Fibroblast of skin of left biceps (primary cell): ENCODE results near the gene MYBPC2.
"Not testable (repeated sequence)": the region's sequence is repeated elsewhere in the genome, so short reads cannot be mapped to it uniquely, and the experiment has no call there.

Experiments used
- DNase-seq, 2 experiments: peaks; one replicate each; pipeline ENCODE4 v3.0.0-alpha.2; 2013; ENCODE audit warnings: low read depth in 2 of 2

The MYBPC2 gene

DNA sequence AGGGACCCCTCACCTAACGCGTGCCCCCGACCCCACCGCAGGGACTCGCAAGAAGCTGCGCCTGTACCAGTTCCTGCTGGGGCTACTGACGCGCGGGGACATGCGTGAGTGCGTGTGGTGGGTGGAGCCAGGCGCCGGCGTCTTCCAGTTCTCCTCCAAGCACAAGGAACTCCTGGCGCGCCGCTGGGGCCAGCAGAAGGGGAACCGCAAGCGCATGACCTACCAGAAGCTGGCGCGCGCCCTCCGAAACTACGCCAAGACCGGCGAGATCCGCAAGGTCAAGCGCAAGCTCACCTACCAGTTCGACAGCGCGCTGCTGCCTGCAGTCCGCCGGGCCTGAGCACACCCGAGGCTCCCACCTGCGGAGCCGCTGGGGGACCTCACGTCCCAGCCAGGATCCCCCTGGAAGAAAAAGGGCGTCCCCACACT, 4.7 kb upstream of the MYBPC2 start:
- peak in 1 of 2 experiments; percentile 14 for DNase-seq

DNA sequence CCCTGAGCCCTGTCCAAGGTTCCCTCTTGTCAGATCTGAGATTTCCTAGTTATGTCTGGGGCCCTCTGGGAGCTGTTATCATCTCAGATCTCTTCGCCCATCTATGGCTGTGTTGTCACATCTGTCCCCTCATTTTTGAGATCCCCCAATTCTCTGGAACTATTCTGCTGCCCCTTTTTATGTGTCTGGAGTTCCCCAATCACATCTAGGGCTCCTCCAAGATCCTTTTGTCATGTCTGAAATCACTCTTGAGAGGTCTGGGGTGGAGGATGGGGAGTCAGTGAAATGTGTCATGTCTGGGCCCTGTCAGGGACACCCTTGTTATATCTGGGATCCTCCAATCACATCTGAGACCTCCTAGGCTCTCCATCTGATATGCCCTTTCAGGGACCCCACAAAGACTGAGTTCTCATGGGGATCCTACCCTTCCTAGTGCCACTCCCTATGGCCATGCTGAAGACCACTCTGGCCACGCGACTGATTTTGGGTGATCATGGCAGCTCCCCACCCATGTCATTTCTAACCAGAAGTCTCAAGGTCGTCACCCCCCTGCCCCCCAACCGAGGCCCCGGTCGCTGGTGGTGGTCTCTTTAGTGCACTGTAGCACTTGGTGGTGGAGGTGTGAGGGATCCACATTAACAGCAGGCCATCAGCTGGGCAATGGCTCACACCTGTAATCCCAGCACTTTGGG, 3.8 kb upstream of the MYBPC2 start:
- DNase-seq: no peak

- no peak for DNase-seq
These were observed 1.8 kb upstream of the MYBPC2 start for GRCh38 chr19:50430888-50431342.

DNA sequence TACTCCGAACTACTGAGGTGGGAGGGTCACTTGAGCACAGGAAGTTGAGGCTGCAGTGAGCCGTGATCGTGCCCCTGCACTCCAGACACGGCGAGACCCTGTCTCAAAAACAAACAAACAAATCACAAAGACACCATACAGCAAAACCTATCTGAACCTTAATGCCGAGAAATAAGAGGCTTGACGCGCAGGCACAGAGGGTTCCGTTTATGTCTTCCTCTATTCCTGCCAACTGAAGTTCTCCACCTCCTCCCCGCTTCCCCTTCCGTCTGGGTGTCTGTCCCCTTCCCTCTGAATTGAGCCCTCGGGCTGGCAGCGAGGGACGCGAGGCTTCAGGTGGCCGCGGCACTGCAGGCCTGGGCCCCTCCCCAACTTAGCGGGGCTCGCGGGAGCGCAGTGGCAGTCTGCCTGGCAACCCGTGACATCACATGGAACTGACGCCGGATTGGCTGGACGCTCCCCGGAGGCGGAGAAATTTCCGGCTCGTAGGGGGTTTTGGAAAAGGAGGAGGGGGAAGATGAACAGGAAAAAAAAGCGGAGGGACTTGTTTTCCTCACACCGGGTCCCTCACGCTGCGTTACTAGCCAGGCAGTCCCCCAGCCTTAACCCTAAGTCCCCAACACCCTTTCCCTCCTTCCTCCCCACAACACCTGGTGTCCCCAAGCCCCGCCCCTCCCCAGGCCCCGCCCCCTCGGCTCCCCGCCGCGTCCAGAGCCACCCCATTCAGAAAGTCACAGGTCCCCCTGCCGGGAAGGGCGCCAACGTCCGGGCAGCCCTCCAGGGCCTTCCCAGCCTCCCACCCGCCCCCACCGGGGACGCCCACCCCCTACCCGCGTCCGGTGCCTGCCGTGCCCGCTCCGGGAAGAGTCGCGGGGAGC, 1.1 kb upstream of the MYBPC2 start:
- peak; percentile 23 to 27 for DNase-seq

GRCh38 chr19:50433201-50434180, 799 bp downstream of the MYBPC2 start:
- no peak for DNase-seq

GRCh38 chr19:50434525-50434924, 1.8 kb downstream of the MYBPC2 start:
- no peak for DNase-seq

DNA sequence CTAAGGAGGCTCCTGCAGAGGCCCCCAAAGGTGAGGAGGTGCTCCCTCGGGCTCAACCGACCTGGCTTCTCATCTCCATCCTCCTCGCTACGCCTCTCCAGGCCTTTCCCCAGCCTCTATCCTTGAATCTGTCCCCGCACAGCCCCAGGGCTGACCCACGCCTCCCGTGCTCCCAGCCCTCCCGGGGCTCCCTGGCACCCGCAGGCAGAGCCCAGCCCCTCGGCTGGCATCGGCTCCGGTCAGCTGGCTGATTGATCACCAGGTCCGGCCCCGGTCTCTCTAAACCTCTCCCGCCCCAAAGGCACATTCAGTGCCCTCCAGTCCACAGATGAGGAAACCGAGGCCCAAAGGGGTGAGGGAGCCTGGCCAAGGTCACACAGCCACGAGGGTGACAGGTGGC, 2.5 kb downstream of the MYBPC2 start:
- no peak for DNase-seq

DNA sequence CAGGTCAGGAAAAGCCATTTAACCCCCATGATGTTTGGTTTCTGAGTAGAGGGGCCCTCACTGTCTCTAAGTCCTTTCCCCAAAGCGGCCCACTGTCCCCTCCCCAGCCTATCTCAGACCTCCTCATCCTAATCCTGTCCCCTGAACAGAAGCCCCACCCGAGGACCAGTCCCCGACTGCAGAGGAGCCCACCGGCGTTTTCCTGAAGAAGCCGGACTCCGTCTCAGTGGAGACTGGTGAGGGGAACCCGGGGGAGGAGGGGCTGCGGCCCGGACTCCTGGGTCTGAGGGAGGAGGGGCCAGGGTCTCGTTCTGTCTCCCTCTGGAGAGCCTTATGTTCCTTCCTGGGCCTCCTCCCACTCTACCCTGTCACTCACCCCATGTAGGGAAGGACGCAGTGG, 2.9 kb downstream of the MYBPC2 start:
- DNase-seq: no peak

GRCh38 chr19:50437862-50438449, 5.3 kb downstream of the MYBPC2 start:
- no peak for DNase-seq

DNA sequence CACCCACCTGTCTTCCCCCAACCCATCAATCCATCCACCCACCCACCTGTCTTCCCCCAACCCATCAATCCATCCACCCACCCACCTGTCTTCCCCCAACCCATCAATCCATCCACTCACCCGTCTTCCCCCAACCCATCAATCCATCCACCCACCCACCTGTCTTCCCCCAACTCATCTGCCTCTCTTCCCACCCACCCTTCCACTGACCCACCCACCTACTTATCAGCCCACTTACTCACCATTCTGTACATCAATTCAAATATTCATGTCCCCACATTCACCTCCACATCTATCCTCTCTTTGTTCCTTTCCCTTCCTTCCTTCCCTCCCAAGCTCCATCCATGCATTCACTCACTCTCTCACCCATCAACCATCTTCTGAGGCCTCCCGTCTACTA, 6.4 kb downstream of the MYBPC2 start:
- not testable (repeated sequence) for DNase-seq

DNA sequence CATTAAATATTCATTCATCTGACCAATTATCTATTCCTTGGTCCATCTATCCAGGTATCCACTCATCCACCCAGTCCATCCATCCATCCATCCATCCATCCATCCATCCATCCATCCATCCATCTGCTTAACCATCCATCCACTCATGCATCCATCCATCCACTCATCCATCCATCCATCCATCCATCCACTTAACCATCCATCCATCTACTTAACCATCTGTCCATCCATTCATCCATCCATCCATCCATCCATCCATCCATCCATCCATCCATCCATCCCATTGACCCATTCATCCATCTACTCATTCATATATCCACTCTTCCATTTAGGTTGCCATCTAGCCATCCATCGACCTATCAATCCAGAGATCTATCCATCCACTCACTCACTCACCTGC, 11.4 kb downstream of the MYBPC2 start:
- DNase-seq: no peak

DNA sequence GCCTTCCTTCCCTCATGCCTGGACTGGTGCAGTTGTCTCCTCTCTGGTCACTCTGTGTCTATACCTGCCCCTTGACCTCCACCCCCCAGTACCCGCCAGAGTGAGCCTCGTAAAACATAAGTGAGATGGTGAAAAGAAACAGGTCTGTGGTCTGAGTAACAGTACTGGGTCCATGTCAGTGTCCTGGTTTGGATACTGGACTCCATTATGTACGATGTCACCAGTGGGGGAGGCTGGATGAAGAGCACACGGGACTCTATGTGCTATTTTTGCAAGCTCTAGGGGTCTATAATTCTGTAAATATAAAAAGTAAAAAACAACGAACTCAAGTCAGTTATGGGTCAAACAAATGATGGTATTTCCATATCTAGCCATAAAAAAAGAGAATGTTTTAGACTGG, 14.4 kb downstream of the MYBPC2 start:
- no peak for DNase-seq

GRCh38 chr19:50447750-50448149, 15.1 kb downstream of the MYBPC2 start:
- no peak for DNase-seq

GRCh38 chr19:50449236-50449899, 16.7 kb downstream of the MYBPC2 start:
- no peak for DNase-seq

- no peak for DNase-seq
These were observed 17.9 kb downstream of the MYBPC2 start for GRCh38 chr19:50450369-50451222.

GRCh38 chr19:50451223-50451534, 18.5 kb downstream of the MYBPC2 start:
- DNase-seq: no peak

DNA sequence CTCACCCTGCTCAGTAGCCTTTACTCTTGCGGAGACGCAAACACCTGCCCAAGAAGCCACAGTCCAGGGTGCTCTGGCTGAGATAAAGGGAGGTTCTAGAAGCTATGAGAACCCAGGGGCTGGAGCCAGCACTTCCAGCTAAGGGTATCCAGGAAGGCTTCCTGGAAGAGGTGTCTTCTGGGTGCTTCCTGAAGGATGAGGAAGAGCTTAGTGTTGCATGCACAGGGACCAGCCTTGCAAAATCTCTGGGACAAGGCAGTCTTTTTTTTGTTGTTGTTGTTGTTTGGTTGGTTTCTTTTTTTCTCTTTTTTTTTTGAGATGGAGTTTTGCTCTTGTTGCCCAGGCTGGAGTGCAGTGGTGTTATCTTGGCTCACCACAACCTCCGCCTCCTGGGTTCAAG, 20.6 kb downstream of the MYBPC2 start:
- DNase-seq: no peak

GRCh38 chr19:50455992-50456391, 23.3 kb downstream of the MYBPC2 start:
- no peak for DNase-seq

- no peak for DNase-seq
These were observed 24.6 kb downstream of the MYBPC2 start for GRCh38 chr19:50457300-50457699.

- DNase-seq: no peak
These were observed 25.8 kb downstream of the MYBPC2 start for GRCh38 chr19:50458396-50459066.
